Liver (tissue), 9 donors: ENCODE measurements around the gene KLK13. TPM values are rescaled to one million over a fixed set of nuclear protein-coding genes. Genes with fewer than 3 reads are reported as not detected.

Experiments
- DNase-seq: peaks from one replicate; pipeline ENCODE4 v3.0.0-alpha.2; 2017; ENCODE audit warnings: low spot score
- H3K27ac ChIP-seq, 2 donors: one replicate each; pipeline ENCODE4 v1.7.0; 2013; ENCODE audit warnings: inconsistent platforms in 2 of 2, low read length in 2 of 2, control low read depth in 1 of 2, low read depth in 1 of 2, mild to moderate bottlenecking in 1 of 2
- H3K27me3 ChIP-seq, 4 donors: one replicate each; pipeline versions ENCODE4 v1.6.1 to v1.7.0; 2013; ENCODE audit warnings: low read length in 3 of 4, inconsistent platforms in 1 of 4, mild to moderate bottlenecking in 1 of 4, moderate library complexity in 1 of 4; ENCODE audit not compliant: control insufficient read depth in 4 of 4, insufficient read depth in 4 of 4
- H3K36me3 ChIP-seq, 4 donors: one replicate each; pipeline versions ENCODE4 v1.6.1 to v1.7.0; 2013; ENCODE audit warnings: low read length in 3 of 4, mild to moderate bottlenecking in 3 of 4, low read depth in 1 of 4, moderate library complexity in 1 of 4; ENCODE audit not compliant: control insufficient read depth in 4 of 4, insufficient read depth in 3 of 4
- H3K4me1 ChIP-seq, 4 donors: one replicate each; pipeline versions ENCODE4 v1.6.1 to v1.7.0; 2013; ENCODE audit warnings: low read length in 3 of 4, mild to moderate bottlenecking in 3 of 4, moderate library complexity in 1 of 4; ENCODE audit not compliant: control insufficient read depth in 4 of 4, insufficient read depth in 4 of 4
- H3K4me3 ChIP-seq, 3 donors: one replicate each; pipeline versions ENCODE4 v1.6.1 to v1.7.0; 2013; ENCODE audit warnings: low read length in 3 of 3, control low read depth in 1 of 3, low read depth in 1 of 3, mild to moderate bottlenecking in 1 of 3
- H3K9ac ChIP-seq, 2 donors: one replicate each; pipeline ENCODE4 v1.7.0; 2013; ENCODE audit warnings: low read length in 2 of 2, mild to moderate bottlenecking in 2 of 2, moderate library complexity in 2 of 2, control low read depth in 1 of 2, low read depth in 1 of 2
- H3K9me3 ChIP-seq, 4 donors: one replicate each; pipeline versions ENCODE4 v1.6.1 to v1.7.0; 2013; ENCODE audit warnings: low read length in 3 of 4; ENCODE audit not compliant: control insufficient read depth in 4 of 4
- EGR1 ChIP-seq, 2 donors: IDR thresholded peaks; 2 replicates each; pipeline ENCODE4 v1.6.1; 2016 to 2018; ENCODE audit warnings: antibody characterized with exemption in 2 of 2, low read depth in 2 of 2
- FOXA1 ChIP-seq: IDR thresholded peaks from 2 replicates; pipeline ENCODE4 v1.6.1; 2016; ENCODE audit warnings: antibody characterized with exemption
- FOXA2 ChIP-seq: IDR thresholded peaks from 2 replicates; pipeline ENCODE4 v1.6.1; 2016; ENCODE audit warnings: antibody characterized with exemption
- GABPA ChIP-seq, 2 donors: IDR thresholded peaks in 1 of 2; conservative IDR thresholded peaks in 1 of 2; 2 replicates each; pipeline ENCODE4 v1.6.1; 2016; ENCODE audit warnings: antibody characterized with exemption in 2 of 2, mild to moderate bottlenecking in 1 of 2, moderate library complexity in 1 of 2
- HNF4A ChIP-seq, 2 donors: conservative IDR thresholded peaks; 2 replicates each; pipeline ENCODE4 v1.6.1; 2016; ENCODE audit warnings: antibody characterized with exemption in 2 of 2, mild to moderate bottlenecking in 2 of 2
- HNF4G ChIP-seq: IDR thresholded peaks from 2 replicates; pipeline ENCODE4 v1.6.1; 2016; ENCODE audit warnings: antibody characterized with exemption
- JUND ChIP-seq, 2 donors: IDR thresholded peaks; 2 replicates each; pipeline ENCODE4 v1.6.1; 2016; ENCODE audit warnings: antibody characterized with exemption in 2 of 2
- NR2F2 ChIP-seq: IDR thresholded peaks from 2 replicates; pipeline ENCODE4 v1.6.1; 2016; ENCODE audit warnings: antibody characterized with exemption
- RAD21 ChIP-seq, 2 donors: IDR thresholded peaks; 2 replicates each; pipeline ENCODE4 v1.6.1; 2016; ENCODE audit warnings: antibody characterized with exemption in 2 of 2, mild to moderate bottlenecking in 2 of 2
- RXRA ChIP-seq, 2 donors: IDR thresholded peaks; 2 replicates each; pipeline ENCODE4 v1.6.1; 2017 to 2018; ENCODE audit warnings: antibody characterized with exemption in 2 of 2, mild to moderate bottlenecking in 1 of 2
- SP1 ChIP-seq: IDR thresholded peaks from 2 replicates; pipeline ENCODE4 v1.6.1; 2018; ENCODE audit warnings: antibody characterized with exemption, mild to moderate bottlenecking
- TAF1 ChIP-seq: conservative IDR thresholded peaks from 2 replicates; pipeline ENCODE4 v1.6.1; 2016; ENCODE audit warnings: antibody characterized with exemption, mild to moderate bottlenecking
- YY1 ChIP-seq: IDR thresholded peaks from 2 replicates; pipeline ENCODE4 v1.6.1; 2016; ENCODE audit warnings: antibody characterized with exemption, mild to moderate bottlenecking
- WGBS: extraction: QIAGEN DNeasy Blood & Tissue Kit; methylation state at CpG from one replicate; pipeline ENCODE4 v1.1.7; 2013; 5-methylcytosine and 5-hydroxymethylcytosine counted together
- polyA plus RNA-seq, 2 donors: library from polyadenylated mRNA; stranded (reverse) in 1 of 2; unstranded in 1 of 2; fragments of 200-250 nt in 1 of 2; fragments of >200 nt in 1 of 2; fragmentation: Nextera tagmentation in 1 of 2; extraction: Ambion mirVana in 1 of 2; gene quantifications; one replicate each; pipeline versions ENCODE4 v1.2.1 to v1.2.3, GENCODE V29; 2013 to 2015
- total RNA-seq, 2 donors: library from RNA; depleted of rRNA; stranded (reverse); fragments of >200 nt; gene quantifications; one replicate each; pipeline ENCODE4 v1.2.3, GENCODE V29; 2014
- TF ChIP-seq, protein P1 (sequence below): IDR thresholded peaks from 2 replicates; pipeline ENCODE4 v1.6.1; 2016; ENCODE audit warnings: antibody characterized with exemption
- TF ChIP-seq, protein P2 (sequence below): IDR thresholded peaks from 2 replicates; pipeline ENCODE4 v1.6.1; 2016; ENCODE audit warnings: antibody characterized with exemption, mild to moderate bottlenecking
- TF ChIP-seq, protein P3 (sequence below): IDR thresholded peaks from 2 replicates; pipeline ENCODE4 v1.6.1; 2016; ENCODE audit warnings: antibody characterized with exemption
- TF ChIP-seq, protein P4 (sequence below): IDR thresholded peaks from 2 replicates; pipeline ENCODE4 v1.6.1; 2016; ENCODE audit warnings: antibody characterized with exemption
- TF ChIP-seq, protein P5 (sequence below): fragments of 150-350 bp; IDR thresholded peaks from 2 replicates; pipeline ENCODE4 v1.5.1; 2017; ENCODE audit warnings: improper control_type of control experiment, low read depth, low read length; ENCODE audit not compliant: missing input control
- donor health status: healthy.
- donor health status: healthy.
- donor health status: healthy.
- donor health status: healthy.
- donor health status: healthy.

Gene KLK13
- total and polyA plus RNA-seq, 4 donors, result not detected

DNA sequence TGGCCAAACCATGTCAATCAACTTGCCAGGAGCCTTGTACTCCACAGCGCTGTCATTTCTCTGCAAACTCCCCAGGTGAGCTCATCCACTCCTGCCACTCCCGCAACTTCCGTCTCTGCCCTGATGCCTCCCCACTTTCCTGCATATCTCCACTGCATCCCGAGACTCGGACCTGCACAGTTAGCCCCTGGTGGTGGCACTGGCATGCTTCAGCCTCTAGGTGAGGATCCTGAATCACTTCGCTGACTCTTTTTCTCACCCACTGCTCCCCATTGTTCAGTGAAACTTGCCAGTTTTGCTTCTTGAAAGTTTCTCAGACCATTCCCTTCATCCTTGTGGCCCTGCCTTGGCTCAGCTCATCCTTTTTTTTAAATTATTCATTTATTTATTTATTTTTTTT is 46.7 kb upstream of the KLK13 start:
- 46% methylated on average over 6 of the region's 6 CpGs for WGBS
- peaks cover 6 to 18% (median 15%) of the 10 kb centered on the region in 4 donors for H3K4me1 ChIP-seq
- H3K27ac ChIP-seq, result no peak overlapping the region
- no peak overlapping the region for H3K9ac ChIP-seq
- H3K4me3 ChIP-seq, result no peak overlapping the region
- H3K27me3 ChIP-seq, result no peaks in the 10 kb centered on the region
- DNase-seq, result no peak
- no peaks in the 10 kb centered on the region for H3K36me3 ChIP-seq
- TF ChIP-seq RAD21 (IDR thresholded peaks at IDR 0.05) (no peak), HNF4A (conservative IDR thresholded peaks at IDR 0.05) (no peak), SP1 (no peak), GABPA (IDR thresholded peaks at IDR 0.05 in 1 of 2, conservative IDR thresholded peaks at IDR 0.05 in 1 of 2) (no peak), JUND (IDR thresholded peaks at IDR 0.05) (no peak), YY1 (no peak), FOXA2 (no peak), FOXA1 (no peak), TAF1 (no peak), NR2F2 (no peak), RXRA (IDR thresholded peaks at IDR 0.05) (no peak), EGR1 (IDR thresholded peaks at IDR 0.05; ENCODE audit: low read depth in 2 of 2) (no peak)
- TF ChIP-seq, protein P1, sequence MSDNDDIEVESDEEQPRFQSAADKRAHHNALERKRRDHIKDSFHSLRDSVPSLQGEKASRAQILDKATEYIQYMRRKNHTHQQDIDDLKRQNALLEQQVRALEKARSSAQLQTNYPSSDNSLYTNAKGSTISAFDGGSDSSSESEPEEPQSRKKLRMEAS, result no peak
- TF ChIP-seq, protein P2, sequence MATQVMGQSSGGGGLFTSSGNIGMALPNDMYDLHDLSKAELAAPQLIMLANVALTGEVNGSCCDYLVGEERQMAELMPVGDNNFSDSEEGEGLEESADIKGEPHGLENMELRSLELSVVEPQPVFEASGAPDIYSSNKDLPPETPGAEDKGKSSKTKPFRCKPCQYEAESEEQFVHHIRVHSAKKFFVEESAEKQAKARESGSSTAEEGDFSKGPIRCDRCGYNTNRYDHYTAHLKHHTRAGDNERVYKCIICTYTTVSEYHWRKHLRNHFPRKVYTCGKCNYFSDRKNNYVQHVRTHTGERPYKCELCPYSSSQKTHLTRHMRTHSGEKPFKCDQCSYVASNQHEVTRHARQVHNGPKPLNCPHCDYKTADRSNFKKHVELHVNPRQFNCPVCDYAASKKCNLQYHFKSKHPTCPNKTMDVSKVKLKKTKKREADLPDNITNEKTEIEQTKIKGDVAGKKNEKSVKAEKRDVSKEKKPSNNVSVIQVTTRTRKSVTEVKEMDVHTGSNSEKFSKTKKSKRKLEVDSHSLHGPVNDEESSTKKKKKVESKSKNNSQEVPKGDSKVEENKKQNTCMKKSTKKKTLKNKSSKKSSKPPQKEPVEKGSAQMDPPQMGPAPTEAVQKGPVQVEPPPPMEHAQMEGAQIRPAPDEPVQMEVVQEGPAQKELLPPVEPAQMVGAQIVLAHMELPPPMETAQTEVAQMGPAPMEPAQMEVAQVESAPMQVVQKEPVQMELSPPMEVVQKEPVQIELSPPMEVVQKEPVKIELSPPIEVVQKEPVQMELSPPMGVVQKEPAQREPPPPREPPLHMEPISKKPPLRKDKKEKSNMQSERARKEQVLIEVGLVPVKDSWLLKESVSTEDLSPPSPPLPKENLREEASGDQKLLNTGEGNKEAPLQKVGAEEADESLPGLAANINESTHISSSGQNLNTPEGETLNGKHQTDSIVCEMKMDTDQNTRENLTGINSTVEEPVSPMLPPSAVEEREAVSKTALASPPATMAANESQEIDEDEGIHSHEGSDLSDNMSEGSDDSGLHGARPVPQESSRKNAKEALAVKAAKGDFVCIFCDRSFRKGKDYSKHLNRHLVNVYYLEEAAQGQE, result no peak
- TF ChIP-seq, protein P3, sequence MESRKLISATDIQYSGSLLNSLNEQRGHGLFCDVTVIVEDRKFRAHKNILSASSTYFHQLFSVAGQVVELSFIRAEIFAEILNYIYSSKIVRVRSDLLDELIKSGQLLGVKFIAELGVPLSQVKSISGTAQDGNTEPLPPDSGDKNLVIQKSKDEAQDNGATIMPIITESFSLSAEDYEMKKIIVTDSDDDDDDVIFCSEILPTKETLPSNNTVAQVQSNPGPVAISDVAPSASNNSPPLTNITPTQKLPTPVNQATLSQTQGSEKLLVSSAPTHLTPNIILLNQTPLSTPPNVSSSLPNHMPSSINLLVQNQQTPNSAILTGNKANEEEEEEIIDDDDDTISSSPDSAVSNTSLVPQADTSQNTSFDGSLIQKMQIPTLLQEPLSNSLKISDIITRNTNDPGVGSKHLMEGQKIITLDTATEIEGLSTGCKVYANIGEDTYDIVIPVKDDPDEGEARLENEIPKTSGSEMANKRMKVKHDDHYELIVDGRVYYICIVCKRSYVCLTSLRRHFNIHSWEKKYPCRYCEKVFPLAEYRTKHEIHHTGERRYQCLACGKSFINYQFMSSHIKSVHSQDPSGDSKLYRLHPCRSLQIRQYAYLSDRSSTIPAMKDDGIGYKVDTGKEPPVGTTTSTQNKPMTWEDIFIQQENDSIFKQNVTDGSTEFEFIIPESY, result no peak
- TF ChIP-seq, protein P4, sequence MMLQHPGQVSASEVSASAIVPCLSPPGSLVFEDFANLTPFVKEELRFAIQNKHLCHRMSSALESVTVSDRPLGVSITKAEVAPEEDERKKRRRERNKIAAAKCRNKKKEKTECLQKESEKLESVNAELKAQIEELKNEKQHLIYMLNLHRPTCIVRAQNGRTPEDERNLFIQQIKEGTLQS, result no peak
- TF ChIP-seq, protein P5, sequence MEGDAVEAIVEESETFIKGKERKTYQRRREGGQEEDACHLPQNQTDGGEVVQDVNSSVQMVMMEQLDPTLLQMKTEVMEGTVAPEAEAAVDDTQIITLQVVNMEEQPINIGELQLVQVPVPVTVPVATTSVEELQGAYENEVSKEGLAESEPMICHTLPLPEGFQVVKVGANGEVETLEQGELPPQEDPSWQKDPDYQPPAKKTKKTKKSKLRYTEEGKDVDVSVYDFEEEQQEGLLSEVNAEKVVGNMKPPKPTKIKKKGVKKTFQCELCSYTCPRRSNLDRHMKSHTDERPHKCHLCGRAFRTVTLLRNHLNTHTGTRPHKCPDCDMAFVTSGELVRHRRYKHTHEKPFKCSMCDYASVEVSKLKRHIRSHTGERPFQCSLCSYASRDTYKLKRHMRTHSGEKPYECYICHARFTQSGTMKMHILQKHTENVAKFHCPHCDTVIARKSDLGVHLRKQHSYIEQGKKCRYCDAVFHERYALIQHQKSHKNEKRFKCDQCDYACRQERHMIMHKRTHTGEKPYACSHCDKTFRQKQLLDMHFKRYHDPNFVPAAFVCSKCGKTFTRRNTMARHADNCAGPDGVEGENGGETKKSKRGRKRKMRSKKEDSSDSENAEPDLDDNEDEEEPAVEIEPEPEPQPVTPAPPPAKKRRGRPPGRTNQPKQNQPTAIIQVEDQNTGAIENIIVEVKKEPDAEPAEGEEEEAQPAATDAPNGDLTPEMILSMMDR, result no peak
- H3K9me3 ChIP-seq, result no peaks in the 10 kb centered on the region

DNA sequence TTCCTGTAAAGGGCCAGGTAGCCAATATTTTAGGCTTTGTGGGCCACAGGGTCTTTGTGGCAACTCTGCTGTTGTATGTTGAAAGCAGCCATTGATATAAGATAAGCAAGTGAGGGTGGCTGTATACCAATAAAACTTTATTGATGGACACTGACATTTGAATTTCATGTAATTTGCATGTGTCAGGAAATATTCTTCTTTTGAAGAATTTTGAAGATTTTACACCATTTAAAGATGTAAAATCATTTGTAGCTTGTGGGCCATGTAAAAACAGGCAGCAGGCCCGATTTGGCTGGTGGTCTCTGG is 45.7 kb upstream of the KLK13 start:
- no peak for DNase-seq
- Histone ChIP-seq H3K27ac (no peak overlapping the region), H3K9ac (no peak overlapping the region), H3K27me3 (no peaks in the 10 kb centered on the region), H3K9me3 (no peaks in the 10 kb centered on the region), H3K4me3 (no peak overlapping the region), H3K36me3 (no peaks in the 10 kb centered on the region), H3K4me1 (peaks cover 6 to 18% (median 15%) of the 10 kb centered on the region in 4 donors)
- TF ChIP-seq HNF4A (conservative IDR thresholded peaks at IDR 0.05), result no peak
- no peak for TF ChIP-seq HNF4G
- TF ChIP-seq YY1, result no peak
- TF ChIP-seq FOXA1, result no peak
- no peak for TF ChIP-seq NR2F2
- 65% methylated on average over 1 of the region's 1 CpG for WGBS
